AG04449 (cell line): ENCODE results near the gene FUBP3.

ENCODE experiments used
- CTCF ChIA-PET: fragments of 350-600 bp; formaldehyde crosslinking; extraction: SDS; loops from one replicate; lab custom pipeline; 2021; ENCODE audit warnings: antibody characterized with exemption; lab: Yijun Ruan, JAX
- POLR2A ChIA-PET: fragments of 400-600, 350-600 bp; formaldehyde crosslinking; extraction: SDS; loops from one replicate; lab custom pipeline; 2020; ENCODE audit warnings: antibody characterized with exemption, inconsistent platforms; lab: Yijun Ruan, JAX
- DNase-seq: peaks from one replicate; pipeline ENCODE4 v3.0.0-alpha.2; 2010; ENCODE audit warnings: low read depth, low spot score
- H3K4me3 ChIP-seq: 2 replicates; pipeline ENCODE4 v1.5.1; 2011; ENCODE audit warnings: low read depth, mild to moderate bottlenecking, control low read depth, low read length
- TF ChIP-seq, protein P1 (sequence below): IDR thresholded peaks from one replicate; pipeline ENCODE4 v1.5.1; 2011; ENCODE audit warnings: mild to moderate bottlenecking, moderate library complexity, low read length, control low read depth, inconsistent platforms; ENCODE audit not compliant: insufficient read depth; ENCODE audit errors: missing control alignments

The FUBP3 gene

GRCh38 chr9:130607640-130608420, 28.5 kb downstream of the FUBP3 start:
- ChIA-PET POLR2A (no interaction called here), CTCF (interaction anchor here (1.2 kb wide), 1 partner anchor 75 kb away, joined by 6 read pairs; no protein-coding TSS in a partner anchor)
- no peak for DNase-seq
- TF ChIP-seq, protein P1, sequence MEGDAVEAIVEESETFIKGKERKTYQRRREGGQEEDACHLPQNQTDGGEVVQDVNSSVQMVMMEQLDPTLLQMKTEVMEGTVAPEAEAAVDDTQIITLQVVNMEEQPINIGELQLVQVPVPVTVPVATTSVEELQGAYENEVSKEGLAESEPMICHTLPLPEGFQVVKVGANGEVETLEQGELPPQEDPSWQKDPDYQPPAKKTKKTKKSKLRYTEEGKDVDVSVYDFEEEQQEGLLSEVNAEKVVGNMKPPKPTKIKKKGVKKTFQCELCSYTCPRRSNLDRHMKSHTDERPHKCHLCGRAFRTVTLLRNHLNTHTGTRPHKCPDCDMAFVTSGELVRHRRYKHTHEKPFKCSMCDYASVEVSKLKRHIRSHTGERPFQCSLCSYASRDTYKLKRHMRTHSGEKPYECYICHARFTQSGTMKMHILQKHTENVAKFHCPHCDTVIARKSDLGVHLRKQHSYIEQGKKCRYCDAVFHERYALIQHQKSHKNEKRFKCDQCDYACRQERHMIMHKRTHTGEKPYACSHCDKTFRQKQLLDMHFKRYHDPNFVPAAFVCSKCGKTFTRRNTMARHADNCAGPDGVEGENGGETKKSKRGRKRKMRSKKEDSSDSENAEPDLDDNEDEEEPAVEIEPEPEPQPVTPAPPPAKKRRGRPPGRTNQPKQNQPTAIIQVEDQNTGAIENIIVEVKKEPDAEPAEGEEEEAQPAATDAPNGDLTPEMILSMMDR: no peak
- no peak overlapping the region for H3K4me3 ChIP-seq

DNA sequence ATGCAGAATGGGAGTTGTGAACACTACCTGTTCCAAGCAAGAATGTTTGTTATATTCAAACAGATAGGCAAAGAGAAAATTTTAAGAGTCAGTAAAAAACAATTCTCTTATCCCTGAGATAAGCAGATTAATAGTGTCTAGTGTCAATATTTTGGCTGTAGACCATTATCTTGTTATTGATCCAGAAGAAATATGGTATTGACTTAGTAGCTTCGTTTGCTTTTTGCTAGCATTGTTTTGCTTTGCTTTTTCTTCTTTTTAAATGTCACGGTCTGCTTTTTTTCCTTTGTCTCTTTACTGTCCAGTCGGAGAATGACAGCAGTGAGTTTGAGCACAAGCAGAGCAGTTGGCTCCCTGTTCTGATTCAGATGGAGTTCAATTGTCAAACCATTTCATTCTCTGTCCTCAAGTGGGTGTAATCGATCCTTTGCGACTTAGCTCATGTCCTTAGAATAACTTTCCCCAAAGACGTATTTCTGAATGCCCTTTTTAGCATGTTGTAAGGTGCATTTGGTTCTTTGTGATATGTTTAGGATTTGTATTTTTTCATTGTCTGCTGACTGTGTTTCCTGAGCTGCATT, 29.3 kb downstream of the FUBP3 start:
- DNase-seq: no peak
- CTCF ChIA-PET: interaction anchor here (0.9 to 1.2 kb wide), 2 partner anchors 12 to 74 kb away, joined by 4 to 6 read pairs; no protein-coding TSS in a partner anchor
- POLR2A ChIA-PET: no interaction called here
- H3K4me3 ChIP-seq: no peak overlapping the region
- TF ChIP-seq, protein P1: no peak

DNA sequence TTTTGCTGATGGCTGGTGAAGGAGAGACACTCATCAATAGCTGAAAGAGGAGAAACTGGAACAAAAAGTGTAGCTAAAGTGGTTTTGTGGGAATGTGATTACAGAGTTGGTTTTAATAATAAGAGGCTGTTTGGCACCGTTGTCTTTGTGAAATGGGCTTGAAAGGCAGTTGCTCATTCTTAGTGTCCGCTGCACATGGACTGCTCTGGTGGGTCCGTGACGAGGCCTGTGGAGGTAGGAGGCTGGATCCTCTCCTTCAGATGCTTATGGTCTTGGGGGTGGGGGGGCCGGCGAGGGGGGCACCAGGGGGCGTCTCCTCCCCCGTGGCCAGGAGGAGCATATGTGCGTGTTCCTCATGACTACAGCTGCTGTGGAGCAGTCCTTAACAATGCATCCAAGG, 29.8 kb downstream of the FUBP3 start:
- ChIA-PET CTCF (interaction anchor here (0.9 kb wide), 1 partner anchor 11 kb away, joined by 4 read pairs; no protein-coding TSS in a partner anchor), POLR2A (no interaction called here)
- TF ChIP-seq, protein P1: no peak
- no peak overlapping the region for H3K4me3 ChIP-seq
- DNase-seq: no peak

GRCh38 chr9:130610862-130611707, 31.7 kb downstream of the FUBP3 start:
- DNase-seq: no peak
- no peak overlapping the region for H3K4me3 ChIP-seq
- ChIA-PET POLR2A (no interaction called here), CTCF (interaction anchor here (1.0 to 1.5 kb wide), 2 partner anchors 72 to 73 kb away, joined by 3 to 4 read pairs; no protein-coding TSS in a partner anchor)
- TF ChIP-seq, protein P1: no peak

DNA sequence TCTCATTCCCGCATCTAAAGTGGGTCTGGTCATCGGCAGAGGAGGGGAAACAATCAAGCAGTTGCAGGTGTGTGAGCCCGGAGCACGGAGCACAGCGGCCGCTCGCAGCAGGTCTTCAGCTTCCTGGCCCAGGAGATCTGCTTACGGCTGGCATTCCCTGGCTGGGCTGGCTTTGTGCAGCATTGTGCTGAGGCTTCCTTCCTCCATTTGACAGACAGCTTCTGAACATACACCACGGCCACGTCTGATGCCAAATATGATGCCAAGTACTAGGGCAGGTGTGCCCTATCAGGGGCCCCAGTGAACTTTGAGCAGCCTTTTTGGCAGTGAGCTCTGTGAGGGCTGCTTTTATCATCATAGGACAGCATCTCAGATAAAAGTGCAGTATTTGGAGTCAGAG, 37.1 kb downstream of the FUBP3 start:
- TF ChIP-seq, protein P1: no peak
- ChIA-PET POLR2A (no interaction called here), CTCF (no interaction called here)
- no peak for DNase-seq
- H3K4me3 ChIP-seq: no peak overlapping the region

- TF ChIP-seq, protein P1: no peak
- no peak for DNase-seq
- CTCF ChIA-PET: interaction anchor here (0.7 to 2.0 kb wide), 4 partner anchors 10 to 163 kb away, joined by 4 to 6 read pairs (median 5); no protein-coding TSS in a partner anchor
Measured at GRCh38 chr9:130623466-130623865, 44.1 kb downstream of the FUBP3 start.

More at GRCh38 chr9:130623466-130623865, 44.1 kb downstream of the FUBP3 start:
- POLR2A ChIA-PET: no interaction called here
- no peak overlapping the region for H3K4me3 ChIP-seq
